ENCODE measurements around the gene F2.

F2 gene

DNA sequence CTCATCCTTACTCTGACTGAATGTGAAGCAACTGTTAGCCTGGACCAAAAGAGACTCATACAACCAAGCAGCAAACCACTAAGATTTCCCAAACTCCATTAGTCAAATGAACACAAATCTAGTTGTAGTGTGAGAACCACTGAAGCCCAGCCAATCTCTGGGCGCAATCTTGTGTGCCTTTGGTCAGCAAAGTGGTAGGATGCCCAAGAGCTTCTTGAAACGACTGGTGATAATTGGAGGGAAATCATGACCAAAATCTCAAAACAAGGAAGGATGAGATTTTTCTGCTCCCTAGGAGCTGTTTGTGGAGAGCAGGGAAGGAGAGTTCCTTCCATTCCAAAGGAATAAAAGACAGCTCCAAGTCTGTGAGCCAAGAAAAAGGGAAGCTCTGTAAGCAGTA, 24.0 kb downstream of the F2 start:
- TF ChIP-seq, protein P1, sequence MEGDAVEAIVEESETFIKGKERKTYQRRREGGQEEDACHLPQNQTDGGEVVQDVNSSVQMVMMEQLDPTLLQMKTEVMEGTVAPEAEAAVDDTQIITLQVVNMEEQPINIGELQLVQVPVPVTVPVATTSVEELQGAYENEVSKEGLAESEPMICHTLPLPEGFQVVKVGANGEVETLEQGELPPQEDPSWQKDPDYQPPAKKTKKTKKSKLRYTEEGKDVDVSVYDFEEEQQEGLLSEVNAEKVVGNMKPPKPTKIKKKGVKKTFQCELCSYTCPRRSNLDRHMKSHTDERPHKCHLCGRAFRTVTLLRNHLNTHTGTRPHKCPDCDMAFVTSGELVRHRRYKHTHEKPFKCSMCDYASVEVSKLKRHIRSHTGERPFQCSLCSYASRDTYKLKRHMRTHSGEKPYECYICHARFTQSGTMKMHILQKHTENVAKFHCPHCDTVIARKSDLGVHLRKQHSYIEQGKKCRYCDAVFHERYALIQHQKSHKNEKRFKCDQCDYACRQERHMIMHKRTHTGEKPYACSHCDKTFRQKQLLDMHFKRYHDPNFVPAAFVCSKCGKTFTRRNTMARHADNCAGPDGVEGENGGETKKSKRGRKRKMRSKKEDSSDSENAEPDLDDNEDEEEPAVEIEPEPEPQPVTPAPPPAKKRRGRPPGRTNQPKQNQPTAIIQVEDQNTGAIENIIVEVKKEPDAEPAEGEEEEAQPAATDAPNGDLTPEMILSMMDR (IDR thresholded peaks at IDR 0.05; ENCODE audit: extremely low read depth, insufficient read depth, missing control alignments): no peak
- DNase-seq (ENCODE audit: low spot score): no peak
- in situ Hi-C loops (cut with MboI; ENCODE audit: low pct_unique_long_range_greater_than_20kb, low sequenced_read_pairs, unreplicated experiment): no loop called here

DNA sequence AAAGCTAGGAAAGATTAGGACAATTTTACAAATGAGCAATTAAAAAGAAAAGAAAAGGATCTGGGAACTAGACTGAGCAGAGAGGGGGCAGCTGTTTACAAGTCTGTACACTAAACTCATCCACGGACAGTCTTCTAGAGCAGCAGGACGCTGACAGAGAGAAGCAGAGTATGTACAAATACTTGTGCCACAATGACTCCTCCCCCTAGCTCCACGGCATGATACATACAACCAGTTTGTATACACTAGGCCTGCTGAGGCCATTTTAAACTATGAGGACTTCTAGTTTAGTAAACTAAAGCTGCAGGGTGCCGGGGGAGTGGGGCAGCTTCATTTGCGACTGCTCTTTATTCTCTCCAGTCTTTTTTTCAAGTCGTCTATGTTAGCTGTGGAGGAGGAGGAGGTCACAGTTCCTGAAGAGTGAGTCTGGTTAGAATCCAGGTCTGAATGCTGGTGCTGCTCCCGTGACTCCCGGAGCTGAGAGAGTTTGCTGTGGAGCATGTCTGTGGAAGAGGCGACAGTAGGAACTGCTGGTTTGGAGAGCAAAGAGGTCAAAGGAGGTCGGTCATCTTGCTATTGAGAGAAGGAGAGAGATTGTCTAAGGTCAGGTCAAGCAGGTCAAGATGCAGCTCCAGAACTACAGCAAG, 24.8 kb downstream of the F2 start:
- in situ Hi-C loops (cut with MboI; ENCODE audit: low pct_unique_long_range_greater_than_20kb, low sequenced_read_pairs, unreplicated experiment): no loop called here

DNA sequence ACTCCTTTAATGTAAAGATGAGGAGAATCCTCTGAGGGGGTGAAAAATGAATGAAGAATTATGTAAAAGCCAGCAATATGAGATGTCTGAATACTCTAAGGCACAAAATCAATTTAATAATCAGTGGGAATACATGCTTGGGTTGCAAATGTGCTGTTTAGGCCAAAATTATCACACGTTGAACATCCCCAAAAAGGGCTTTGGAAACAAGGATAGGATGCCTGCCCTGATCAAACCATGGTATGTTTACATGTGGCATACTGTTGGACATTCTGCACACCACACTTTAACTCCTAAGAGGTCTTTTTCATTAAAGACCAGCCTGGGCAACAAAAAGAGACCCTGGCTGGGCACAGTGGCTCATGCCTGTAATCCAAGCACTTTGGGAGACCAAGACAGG, 26.3 kb downstream of the F2 start:
- TF ChIP-seq, protein P1 (IDR thresholded peaks at IDR 0.05; ENCODE audit: extremely low read depth, insufficient read depth, missing control alignments): no peak
- in situ Hi-C loops (cut with MboI; ENCODE audit: low pct_unique_long_range_greater_than_20kb, low sequenced_read_pairs, unreplicated experiment): no loop called here
- no peak for DNase-seq (ENCODE audit: low spot score)

More for the DNA sequence above, 24.8 kb downstream of the F2 start:
- no peak for DNase-seq (ENCODE audit: low spot score)
- TF ChIP-seq, protein P1 (IDR thresholded peaks at IDR 0.05; ENCODE audit: extremely low read depth, insufficient read depth, missing control alignments): no peak

DNA sequence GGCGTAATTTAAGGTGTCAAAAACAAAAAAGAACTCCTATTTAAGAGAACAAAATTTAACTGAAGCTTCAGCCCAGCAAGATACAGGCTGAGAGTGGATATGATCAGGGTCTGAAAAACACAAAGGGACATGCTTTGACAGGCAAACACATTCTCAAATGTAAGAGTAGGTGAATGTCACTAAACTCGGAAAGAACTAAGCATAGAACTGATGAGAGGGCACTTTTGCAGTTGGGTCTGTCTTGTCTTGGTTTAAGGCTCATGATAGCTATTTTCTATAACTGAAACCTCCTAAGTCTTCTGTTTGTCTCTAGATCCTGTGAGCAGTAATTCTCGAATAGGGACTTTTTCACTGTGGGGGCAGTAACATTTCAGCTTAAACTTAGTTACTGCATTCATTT, 27.0 kb downstream of the F2 start:
- TF ChIP-seq, protein P1 (IDR thresholded peaks at IDR 0.05; ENCODE audit: extremely low read depth, insufficient read depth, missing control alignments): no peak
- DNase-seq (ENCODE audit: low spot score): no peak
- in situ Hi-C loops (cut with MboI; ENCODE audit: low pct_unique_long_range_greater_than_20kb, low sequenced_read_pairs, unreplicated experiment): no loop called here

DNA sequence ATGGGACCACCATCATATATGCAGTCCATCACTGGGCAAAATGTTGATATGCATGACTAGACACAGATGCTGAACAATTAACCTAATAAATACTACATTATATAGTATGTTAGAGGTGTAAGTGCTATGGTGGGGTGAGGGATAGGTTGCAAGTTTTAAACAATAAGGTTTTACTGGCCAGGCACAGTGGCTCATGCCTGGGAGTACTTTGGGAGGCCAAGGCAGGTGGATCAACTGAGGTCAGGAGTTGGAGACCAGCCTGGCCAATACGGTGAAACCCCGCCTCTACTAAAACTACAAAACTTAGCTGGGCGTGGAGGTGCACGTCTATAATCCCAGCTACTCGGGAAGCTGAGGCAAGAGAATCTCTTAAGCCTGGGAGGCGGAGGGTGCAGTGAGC, 28.1 kb downstream of the F2 start:
- in situ Hi-C loops (cut with MboI; ENCODE audit: low pct_unique_long_range_greater_than_20kb, low sequenced_read_pairs, unreplicated experiment): no loop called here
- TF ChIP-seq, protein P1 (IDR thresholded peaks at IDR 0.05; ENCODE audit: extremely low read depth, insufficient read depth, missing control alignments): no peak

DNA sequence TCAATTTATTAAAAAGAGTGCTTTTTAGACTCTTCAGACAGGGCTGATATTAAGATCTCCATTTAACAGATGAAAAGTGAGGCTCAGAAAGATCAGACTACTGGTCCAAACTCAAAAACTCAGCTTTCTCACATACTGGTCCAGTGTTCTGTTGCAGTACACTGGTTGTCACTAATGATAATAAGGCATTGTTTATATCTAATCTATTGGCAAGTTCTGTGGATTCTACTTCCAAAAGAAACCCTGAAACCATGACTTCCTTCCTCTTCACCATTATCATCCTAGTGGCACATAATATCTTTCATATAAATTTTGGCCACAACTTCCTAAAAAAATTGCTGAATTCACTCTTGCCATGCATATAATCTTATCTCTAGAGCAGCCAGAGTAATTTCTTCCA, 36.9 kb downstream of the F2 start:
- DNase-seq (ENCODE audit: low spot score): no peak
- TF ChIP-seq, protein P1 (IDR thresholded peaks at IDR 0.05; ENCODE audit: extremely low read depth, insufficient read depth, missing control alignments): no peak
- in situ Hi-C loops (cut with MboI; ENCODE audit: low pct_unique_long_range_greater_than_20kb, low sequenced_read_pairs, unreplicated experiment): no loop called here

More for the DNA sequence above, 28.1 kb downstream of the F2 start:
- no peak for DNase-seq (ENCODE audit: low spot score)
